GM12865 (cell line): Measurements from ENCODE around the gene PTPRR.

Experiments used
- DNase-seq: peaks from one replicate; pipeline ENCODE4 v3.0.0; 2010; ENCODE audit warnings: low read depth
- H3K4me3 ChIP-seq: 2 replicates; pipeline ENCODE4 v1.5.1; 2011; ENCODE audit warnings: mild to moderate bottlenecking, low read depth, low read length, control low read depth
- CTCF ChIP-seq: IDR thresholded peaks from 2 replicates; pipeline ENCODE4 v1.5.1; 2011; ENCODE audit warnings: low read length, control low read depth, low read depth, inconsistent platforms; ENCODE audit not compliant: insufficient read depth; ENCODE audit errors: missing control alignments

The PTPRR gene

GRCh38 chr12:70695361-70696023 lies 225.0 kb downstream of the PTPRR start:
- no peak for TF ChIP-seq CTCF
- DNase-seq: no peak
- no peak overlapping the region for H3K4me3 ChIP-seq

GRCh38 chr12:70692681-70693288 lies 227.8 kb downstream of the PTPRR start:
- DNase-seq: no peak
- peak; percentile 10 for TF ChIP-seq CTCF
- H3K4me3 ChIP-seq: no peak overlapping the region

DNA sequence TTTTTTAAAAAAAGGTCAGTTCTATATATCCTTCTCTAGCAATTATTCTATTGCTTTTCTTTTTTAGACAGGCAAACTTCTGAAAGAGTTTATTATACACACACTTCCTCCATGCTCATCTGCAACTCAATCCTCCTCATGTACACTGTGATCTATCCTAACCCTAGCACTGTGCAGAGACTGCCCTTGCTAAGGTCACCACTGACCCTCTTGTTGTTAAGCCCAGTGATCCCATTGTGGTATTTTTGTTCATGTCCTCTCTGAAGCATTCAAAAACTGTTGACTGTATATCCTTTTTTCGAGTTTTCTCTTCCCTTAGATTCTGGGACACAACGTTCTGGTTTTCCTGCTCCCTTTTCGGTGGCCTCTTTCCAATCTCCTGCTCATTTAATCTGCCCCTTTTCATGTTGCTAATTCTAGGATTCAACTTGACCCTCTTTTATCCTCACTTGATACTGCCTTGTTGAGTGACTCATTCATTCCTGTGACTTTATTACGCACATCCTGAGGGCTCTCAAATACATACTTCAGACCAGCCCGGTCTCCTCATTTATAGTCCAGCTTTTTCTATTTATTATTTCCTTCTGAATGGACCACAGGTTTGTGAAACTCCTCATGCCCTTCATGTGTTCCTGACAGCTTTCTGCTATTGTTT lies 229.4 kb downstream of the PTPRR start:
- DNase-seq: no peak
- no peak overlapping the region for H3K4me3 ChIP-seq
- no peak for TF ChIP-seq CTCF

DNA sequence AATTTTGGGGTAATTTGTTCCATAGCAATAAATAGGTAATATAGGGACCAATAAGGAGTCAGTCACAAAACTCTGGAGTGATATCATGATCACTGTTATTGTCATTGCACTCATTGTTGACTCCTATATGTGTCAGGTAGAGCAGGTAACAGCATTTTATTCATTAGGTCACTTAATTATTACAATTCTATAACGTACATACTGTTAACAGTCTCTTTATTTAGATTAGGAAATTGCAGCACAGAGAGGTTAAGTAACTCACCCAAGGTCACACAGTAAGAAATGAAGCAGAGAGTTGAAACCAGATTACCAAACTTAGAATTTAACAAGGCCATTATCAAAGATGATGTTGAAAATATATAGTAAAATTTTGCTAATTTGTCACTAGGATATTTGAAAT lies 233.6 kb downstream of the PTPRR start:
- H3K4me3 ChIP-seq: no peak overlapping the region
- DNase-seq: no peak
- TF ChIP-seq CTCF: no peak

DNA sequence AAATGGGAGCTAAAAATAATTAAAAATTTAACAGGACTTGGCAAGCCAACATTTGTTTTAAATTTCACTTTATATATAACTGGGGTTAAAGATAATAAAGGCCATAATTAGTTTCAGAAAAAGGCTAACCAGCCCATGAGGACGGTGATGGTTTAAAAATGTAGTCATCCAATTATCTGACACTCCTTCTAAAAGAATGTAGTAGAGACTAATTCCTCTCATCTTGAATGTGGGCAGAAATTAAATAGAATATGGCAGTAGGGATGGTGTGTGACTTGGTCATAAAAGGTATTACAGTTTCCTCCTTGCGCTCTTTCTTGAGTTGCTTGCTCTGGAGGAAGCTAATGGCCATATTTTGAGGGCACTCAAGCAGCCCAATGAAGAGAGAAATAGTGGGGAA lies 234.2 kb downstream of the PTPRR start:
- no peak for DNase-seq
- H3K4me3 ChIP-seq: no peak overlapping the region
- no peak for TF ChIP-seq CTCF

- no peak overlapping the region for H3K4me3 ChIP-seq
- TF ChIP-seq CTCF: no peak
- no peak for DNase-seq
These were observed 236.6 kb downstream of the PTPRR start for GRCh38 chr12:70683976-70684375.
